Chondrocyte (in vitro differentiated cells): ENCODE results near the gene CD99. TPM values are rescaled to one million over a fixed set of nuclear protein-coding genes. Genes with fewer than 3 reads are reported as not detected.

ENCODE experiments used
- DNase-seq: peaks from one replicate; pipeline ENCODE4 v3.0.0; 2021; ENCODE audit warnings: mixed read lengths, low spot score
- H3K27ac Mint-ChIP-seq: one replicate; pipeline ENCODE4 v1.8.0; 2021; ENCODE audit warnings: mild to moderate bottlenecking, moderate library complexity, mixed read lengths; ENCODE audit not compliant: unreplicated experiment
- H3K27me3 Mint-ChIP-seq: 2 replicates; pipeline ENCODE4 v1.8.0; 2021; ENCODE audit warnings: low read depth, mixed read lengths
- H3K36me3 Mint-ChIP-seq: 2 replicates; pipeline ENCODE4 v1.8.0; 2021; ENCODE audit warnings: low read depth, mixed read lengths
- H3K4me1 Mint-ChIP-seq: 2 replicates; pipeline ENCODE4 v1.8.0; 2021; ENCODE audit warnings: low read depth, mild to moderate bottlenecking, mixed read lengths
- H3K4me3 Mint-ChIP-seq: one replicate; pipeline ENCODE4 v1.8.0; 2021; ENCODE audit warnings: mild to moderate bottlenecking, moderate library complexity, mixed read lengths; ENCODE audit not compliant: unreplicated experiment
- H3K9me3 Mint-ChIP-seq: 2 replicates; pipeline ENCODE4 v1.8.0; 2021; ENCODE audit warnings: low read depth, mixed read lengths
- CTCF ChIP-seq: fragments of 200-600 bp; sonication (generic); IDR thresholded peaks from 2 replicates; pipeline ENCODE4 v1.5.0; 2021; ENCODE audit warnings: antibody characterized with exemption, mild to moderate bottlenecking, moderate library complexity
- total RNA-seq: library from RNA; stranded (reverse); gene quantifications from 3 replicates; pipeline ENCODE4 v1.2.1, GENCODE V29; 2021

CD99 gene
- total RNA-seq, 1 donor from 2014 or later = 570 TPM

- Mint-ChIP-seq H3K36me3 (peaks cover 8% of the 10 kb centered on the region), H3K4me3 (no peak overlapping the region), H3K9me3 (no peaks in the 10 kb centered on the region), H3K4me1 (peaks cover 72% of the 10 kb centered on the region), H3K27me3 (no peaks in the 10 kb centered on the region), H3K27ac (peak overlapping the region; percentile 49)
- DNase-seq = no peak
- no peak for TF ChIP-seq CTCF
These were observed 9.6 kb downstream of the CD99 start for GRCh38 chrX:2700405-2701320.

GRCh38 chrX:2701600-2701999 is 10.5 kb downstream of the CD99 start:
- Mint-ChIP-seq H3K4me1 (peaks cover 68% of the 10 kb centered on the region), H3K27me3 (no peaks in the 10 kb centered on the region), H3K36me3 (peaks cover 8% of the 10 kb centered on the region), H3K27ac (no peak overlapping the region), H3K4me3 (no peak overlapping the region), H3K9me3 (no peaks in the 10 kb centered on the region)
- DNase-seq = no peak
- TF ChIP-seq CTCF = no peak

- Mint-ChIP-seq H3K4me1 (peaks cover 69% of the 10 kb centered on the region), H3K36me3 (peaks cover 8% of the 10 kb centered on the region), H3K27ac (peak overlapping the region; percentile 66), H3K9me3 (no peaks in the 10 kb centered on the region), H3K4me3 (no peak overlapping the region), H3K27me3 (no peaks in the 10 kb centered on the region)
- no peak for DNase-seq
- TF ChIP-seq CTCF = no peak
These were observed 12.9 kb downstream of the CD99 start for GRCh38 chrX:2703991-2704369.

GRCh38 chrX:2705046-2705832 is 14.1 kb downstream of the CD99 start:
- no peak for TF ChIP-seq CTCF
- DNase-seq = no peak
- Mint-ChIP-seq H3K27me3 (no peaks in the 10 kb centered on the region), H3K27ac (peak overlapping the region; percentile 83), H3K4me3 (no peak overlapping the region), H3K4me1 (peaks cover 81% of the 10 kb centered on the region), H3K36me3 (peaks cover 6% of the 10 kb centered on the region), H3K9me3 (no peaks in the 10 kb centered on the region)

GRCh38 chrX:2707334-2707760 is 16.3 kb downstream of the CD99 start:
- H3K36me3 Mint-ChIP-seq = peaks cover 2% of the 10 kb centered on the region
- H3K4me3 Mint-ChIP-seq = peak overlapping the region; percentile 29
- TF ChIP-seq CTCF = peak; percentile 30
- no peak for DNase-seq
- H3K4me1 Mint-ChIP-seq = peaks cover 79% of the 10 kb centered on the region
- no peaks in the 10 kb centered on the region for H3K9me3 Mint-ChIP-seq
- peak overlapping the region; percentile 89 for H3K27ac Mint-ChIP-seq
- H3K27me3 Mint-ChIP-seq = no peaks in the 10 kb centered on the region
